NCI-H1694 (cell line): ENCODE data around the gene RUVBL2.
A peak's percentile ranks its signal among the peaks of the same experiment; 100 is the strongest.
"Not testable (repeated sequence)": the region's sequence is repeated elsewhere in the genome, so short reads cannot be mapped to it uniquely, and the experiment has no call there.

Experiments used
- DNase-seq: peaks from one replicate; lab custom pipeline; 2025; lab: John Stamatoyannopoulos, UW

RUVBL2 gene

GRCh38 chr19:49018388-49019241 lies 24.9 kb downstream of the RUVBL2 start:
- DNase-seq = not testable (repeated sequence)

GRCh38 chr19:49019242-49019932 lies 25.7 kb downstream of the RUVBL2 start:
- DNase-seq = peak; percentile 35

- no peak for DNase-seq
These were observed 26.7 kb downstream of the RUVBL2 start for GRCh38 chr19:49020342-49020741.

GRCh38 chr19:49020931-49021895 lies 27.5 kb downstream of the RUVBL2 start:
- no peak for DNase-seq

- no peak for DNase-seq
These were observed 28.4 kb downstream of the RUVBL2 start for GRCh38 chr19:49022116-49022515.

GRCh38 chr19:49024233-49024632 lies 30.5 kb downstream of the RUVBL2 start, which contains the start of gene CGB3:
Gene CGB3, minus strand, starts transcription at chr19:49024333. Its CDS starts 362 bp downstream, at chr19:49023971.
- not testable (repeated sequence) for DNase-seq

GRCh38 chr19:49025088-49025487 lies 31.4 kb downstream of the RUVBL2 start:
- not testable (repeated sequence) for DNase-seq

- DNase-seq = not testable (repeated sequence)
These were observed 31.9 kb downstream of the RUVBL2 start for GRCh38 chr19:49025599-49025998.

- DNase-seq = not testable (repeated sequence)
These were observed 35.0 kb downstream of the RUVBL2 start for GRCh38 chr19:49028686-49029085.

GRCh38 chr19:49029749-49030148 lies 36.1 kb downstream of the RUVBL2 start:
- not testable (repeated sequence) for DNase-seq

GRCh38 chr19:49030323-49030722 lies 36.6 kb downstream of the RUVBL2 start:
- DNase-seq = not testable (repeated sequence)

- DNase-seq = peak; percentile 95
These were observed 38.1 kb downstream of the RUVBL2 start, which contains the start of gene CGB2 for GRCh38 chr19:49031642-49032301. Gene CGB2, plus strand, starts transcription at chr19:49031890. Its CDS starts 206 bp downstream, at chr19:49032096.

- DNase-seq = peak; percentile 96
These were observed 43.1 kb downstream of the RUVBL2 start, which contains the start of gene CGB1 for GRCh38 chr19:49036815-49037214. Gene CGB1, minus strand, starts transcription at chr19:49036895. Its CDS starts 184 bp downstream, at chr19:49036711.

- not testable (repeated sequence) for DNase-seq
These were observed 44.4 kb downstream of the RUVBL2 start for GRCh38 chr19:49038111-49038510.

GRCh38 chr19:49038557-49039276 lies 45.0 kb downstream of the RUVBL2 start:
- DNase-seq = not testable (repeated sequence)

- DNase-seq = not testable (repeated sequence)
These were observed 46.0 kb downstream of the RUVBL2 start for GRCh38 chr19:49039736-49040135.

GRCh38 chr19:49042177-49042576 lies 48.5 kb downstream of the RUVBL2 start:
- no peak for DNase-seq

- DNase-seq = not testable (repeated sequence)
These were observed 49.0 kb downstream of the RUVBL2 start for GRCh38 chr19:49042666-49043065.

- DNase-seq = not testable (repeated sequence)
These were observed 49.9 kb downstream of the RUVBL2 start, which contains the start of gene CGB5 for GRCh38 chr19:49043548-49043947. Gene CGB5, plus strand, starts transcription at chr19:49043848. Its CDS starts 362 bp downstream, at chr19:49044210.

GRCh38 chr19:49049011-49049410 lies 55.3 kb downstream of the RUVBL2 start, which contains the start of gene CGB8:
Gene CGB8, minus strand, starts transcription at chr19:49049111. Its CDS starts 372 bp downstream, at chr19:49048739.
- DNase-seq = not testable (repeated sequence)
